OCI-LY7 (cell line): ENCODE measurements around the gene LDLRAP1. TPM values are rescaled to one million over a fixed set of nuclear protein-coding genes. Genes with fewer than 3 reads are reported as not detected.
A peak's percentile ranks its signal among the peaks of the same experiment; 100 is the strongest.

Experiments
- BruUV-seq: library from RNA; stranded (reverse); fragments of 400-500 nt; replicated peaks from 2 replicates; lab custom pipeline; 2021; lab: Mats Ljungman, UMichigan
- CTCF ChIA-PET: fragments of 300-600 bp; sonication (Branson Sonifier 250); formaldehyde crosslinking; loops from one replicate; lab custom pipeline; 2022; ENCODE audit warnings: antibody characterized with exemption; ENCODE audit not compliant: unreplicated experiment; lab: Charles Lee
- POLR2A ChIA-PET: fragments of 300-600 bp; sonication (Branson Sonifier 250); formaldehyde crosslinking; loops from one replicate; lab custom pipeline; 2022; ENCODE audit warnings: antibody characterized with exemption; lab: Charles Lee
- DNase-seq: peaks from one replicate; pipeline ENCODE4 v3.0.0-alpha.2; 2015; ENCODE audit warnings: low spot score
- H2AFZ ChIP-seq: fragments of 200-600 bp; sonication (generic), shearing (Covaris generic); 2 replicates; pipeline ENCODE4 v1.6.1; 2014; ENCODE audit warnings: mild to moderate bottlenecking, antibody characterized with exemption, low read length, moderate library complexity
- H3K27ac ChIP-seq: fragments of 200-600 bp; sonication (generic); 2 replicates; pipeline ENCODE4 v1.5.1; 2014; ENCODE audit warnings: mixed run types, low read depth, mild to moderate bottlenecking, moderate library complexity, low read length, inconsistent platforms; ENCODE audit not compliant: poor library complexity, severe bottlenecking
- H3K36me3 ChIP-seq: fragments of 200-600 bp; sonication (generic); 2 replicates; pipeline ENCODE4 v1.6.1; 2014; ENCODE audit warnings: mild to moderate bottlenecking, antibody characterized with exemption, low read length, moderate library complexity, mixed read lengths; ENCODE audit not compliant: insufficient read depth
- H3K4me1 ChIP-seq: fragments of 200-600 bp; sonication (generic); 2 replicates; pipeline ENCODE4 v1.5.1; 2014; ENCODE audit warnings: mild to moderate bottlenecking, low read length; ENCODE audit not compliant: insufficient read depth, poor library complexity, severe bottlenecking
- H3K4me2 ChIP-seq: fragments of 200-600 bp; sonication (generic); 2 replicates; pipeline ENCODE4 v1.6.1; 2014; ENCODE audit warnings: mild to moderate bottlenecking, low read length
- H3K4me3 ChIP-seq: fragments of 200-600 bp; sonication (generic); 2 replicates; pipeline ENCODE4 v1.5.1; 2014; ENCODE audit warnings: mild to moderate bottlenecking, low read depth, low read length; ENCODE audit not compliant: poor library complexity, severe bottlenecking
- H3K79me2 ChIP-seq: fragments of 200-600 bp; sonication (generic); 2 replicates; pipeline ENCODE4 v1.6.1; 2016; ENCODE audit warnings: low read depth, mild to moderate bottlenecking, low read length, moderate library complexity, mixed read lengths; ENCODE audit not compliant: insufficient read depth
- H3K9me2 ChIP-seq: fragments of 200-600 bp; sonication (generic); 2 replicates; pipeline ENCODE4 v1.6.1; 2016; ENCODE audit warnings: mild to moderate bottlenecking, low read length, mixed read lengths; ENCODE audit not compliant: insufficient read depth
- H3K9me3 ChIP-seq: fragments of 200-600 bp; sonication (generic); 2 replicates; pipeline ENCODE4 v1.6.1; 2014; ENCODE audit warnings: mild to moderate bottlenecking, mixed run types, low read length, mixed read lengths
- H4K20me1 ChIP-seq: fragments of 200-600 bp; sonication (generic); 2 replicates; pipeline ENCODE4 v1.6.1; 2014; ENCODE audit warnings: mild to moderate bottlenecking, antibody characterized with exemption, low read length, moderate library complexity, mixed read lengths; ENCODE audit not compliant: insufficient read depth
- CTCF ChIP-seq: fragments of 200-600 bp; sonication (generic); conservative IDR thresholded peaks from 2 replicates; pipeline ENCODE4 v1.5.1; 2014; ENCODE audit warnings: mild to moderate bottlenecking, antibody characterized with exemption, low read length, moderate library complexity, mixed read lengths
- EZH2phosphoT487 ChIP-seq: fragments of 200-600 bp; sonication (generic); IDR thresholded peaks from 2 replicates; pipeline ENCODE4 v1.6.1; 2018; ENCODE audit warnings: low read depth, borderline replicate concordance, mild to moderate bottlenecking, mixed run types, antibody characterized with exemption, low read length, moderate library complexity, mixed read lengths
- intact Hi-C: fragments of 100-400 bp; cut with micrococcal nuclease; formaldehyde crosslinking; loops from one replicate; pipeline ENCODE4 v1.10.0; 2022; ENCODE audit not compliant: unreplicated experiment
- total RNA-seq, 2 experiments: library from RNA; depleted of rRNA in 1 of 2; stranded (reverse); fragments of >200 nt in 1 of 2; shearing (Covaris generic) in 1 of 2; gene quantifications; 2 replicates each; pipeline ENCODE4 v1.2.3, GENCODE V29; 2014 to 2022

Gene LDLRAP1
- total RNA-seq, 2 experiments from 2014 or later: 14.9 to 36.2 TPM

GRCh38 chr1:25615563-25616094 lies 72.2 kb downstream of the LDLRAP1 start:
- TF ChIP-seq EZH2phosphoT487: no peak
- no peak for TF ChIP-seq CTCF
- CTCF ChIA-PET: no interaction called here
- H3K9me2 ChIP-seq: no peaks in the 10 kb centered on the region
- peak overlapping the region; percentile 35 for H3K27ac ChIP-seq
- H2AFZ ChIP-seq: peak overlapping the region; percentile 63
- H3K4me2 ChIP-seq: peak overlapping the region; percentile 89
- DNase-seq: no peak
- intact Hi-C loops: loop anchor here (2.0 to 5.0 kb wide), 4 partner anchors 53 to 197 kb away; no protein-coding TSS in a partner anchor
- H3K4me1 ChIP-seq: peaks cover 66% of the 10 kb centered on the region
- no TSS peak for BruUV-seq
- no peaks in the 10 kb centered on the region for H3K9me3 ChIP-seq
- H3K79me2 ChIP-seq: no peaks in the 10 kb centered on the region
- no peaks in the 10 kb centered on the region for H3K36me3 ChIP-seq
- H4K20me1 ChIP-seq: no peaks in the 10 kb centered on the region
- POLR2A ChIA-PET: interaction anchor here (1.2 kb wide), 1 partner anchor 49 kb away, joined by 3 read pairs; no protein-coding TSS in a partner anchor
- H3K4me3 ChIP-seq: peak overlapping the region; percentile 74

- H3K4me1 ChIP-seq: peaks cover 60% of the 10 kb centered on the region
- CTCF ChIA-PET: interaction anchor here (0.6 kb wide), 1 partner anchor 1246 kb away, joined by 5 read pairs; no protein-coding TSS in a partner anchor
- peak within 1 kb of the TSS; percentile 63 for H2AFZ ChIP-seq
- no peaks in the 10 kb centered on the region for H3K79me2 ChIP-seq
- intact Hi-C loops: loop anchor here (2.0 to 5.0 kb wide), 4 partner anchors 54 to 196 kb away; no protein-coding TSS in a partner anchor
- peak; percentile 91 for DNase-seq
- H3K36me3 ChIP-seq: no peaks in the 10 kb centered on the region
- BruUV-seq: no TSS peak
- H3K9me3 ChIP-seq: no peaks in the 10 kb centered on the region
- peak within 1 kb of the TSS; percentile 89 for H3K4me3 ChIP-seq
- H4K20me1 ChIP-seq: no peaks in the 10 kb centered on the region
- TF ChIP-seq CTCF (peak; percentile 47), EZH2phosphoT487 (no peak)
- H3K27ac ChIP-seq: peak within 1 kb of the TSS; percentile 35
- POLR2A ChIA-PET: no interaction called here
- no peaks in the 10 kb centered on the region for H3K9me2 ChIP-seq
- peak within 1 kb of the TSS; percentile 96 for H3K4me2 ChIP-seq
These were observed 72.9 kb downstream of the LDLRAP1 start, which contains the start of gene MAN1C1 for GRCh38 chr1:25616095-25616986. TSS of gene MAN1C1 (plus strand) at chr1:25616791. CDS start at chr1:25617798, 1,007 bp downstream.
